ENCODE data around the gene AP5S1. TPM values are rescaled to one million over a fixed set of nuclear protein-coding genes. Genes with fewer than 3 reads are reported as not detected.

Gene AP5S1
- total and polyA plus RNA-seq, 2 of the 13 experiments (the other 11 are each of a cell fraction or from before 2014, with no cell fraction given): 7.9 to 23.2 TPM

DNA sequence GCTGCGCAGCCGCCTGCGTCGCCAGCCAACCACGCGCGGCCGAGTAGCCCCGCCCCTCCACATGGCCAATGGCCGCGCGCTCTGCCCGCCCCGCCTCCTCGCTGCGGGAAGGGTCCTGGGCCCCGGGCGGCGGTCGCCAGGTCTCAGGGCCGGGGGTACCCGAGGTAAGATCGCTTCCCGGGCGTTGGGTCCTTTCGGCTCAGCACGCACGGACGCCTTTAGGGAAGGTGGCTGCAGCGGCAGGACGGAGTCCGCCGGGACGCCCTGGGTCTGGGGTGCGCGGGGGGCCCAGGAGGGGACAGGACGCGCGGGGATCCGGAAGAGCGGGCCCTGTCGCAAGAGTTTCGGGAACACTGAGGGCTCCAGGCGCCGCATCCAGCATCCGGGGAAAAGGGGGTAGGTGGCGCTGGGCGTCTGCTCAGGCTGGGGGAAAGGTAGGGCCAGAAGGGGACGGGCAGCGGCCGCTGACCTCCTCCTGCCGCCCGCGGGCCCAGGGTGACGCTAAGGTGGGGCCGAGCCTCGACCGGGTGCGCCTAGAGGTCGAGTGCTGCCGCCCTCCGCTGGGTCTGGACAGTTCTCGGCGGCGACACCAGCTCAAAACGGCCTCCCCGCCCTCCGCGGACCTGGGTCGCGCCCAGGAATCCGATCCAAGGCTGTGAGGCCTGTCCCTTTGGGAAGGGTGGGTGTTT is 26.5 kb downstream of the AP5S1 start, which contains the start of gene MAVS:
Gene MAVS (plus strand): TSS at position 95 of the 689 bp plus-strand sequence. CDS start 7,791 bp downstream, outside the sequence.
- Histone ChIP-seq H3K9me3 (ENCODE audit: low read length) (no peaks in the 10 kb centered on the region), H3K4me2 (ENCODE audit: low read depth, low read length) (peak within 1 kb of the TSS; percentile 89), H3K79me2 (ENCODE audit: insufficient read depth, low read length) (peaks cover 25% of the 10 kb centered on the region), H3K27ac (ENCODE audit: extremely low read length, insufficient read depth, low read length) (peak within 1 kb of the TSS; percentile 91), H3K9ac (ENCODE audit: insufficient read depth, low read depth, low read length) (peak within 1 kb of the TSS; percentile 98), H3K4me1 (ENCODE audit: insufficient read depth, low read length) (peaks cover 50% of the 10 kb centered on the region), H2AFZ (ENCODE audit: low read length) (no peak within 1 kb of the TSS), H3K36me3 (replicated peaks in 1 of 2; ENCODE audit: control insufficient read depth in 1 of 2, insufficient read depth in 2 of 2, low read length in 2 of 2) (no peaks in the 10 kb centered on the region; a peak in 1 of 5 replicates), H4K20me1 (ENCODE audit: insufficient read depth, low read length) (peaks cover 4% of the 10 kb centered on the region; the same call in 1 of the 2 replicates), H3K4me3 (replicated peaks in 1 of 3; ENCODE audit: insufficient read depth in 1 of 3, low read depth in 2 of 3, low read length in 3 of 3) (peak within 1 kb of the TSS; percentile 78 to 97 (median 96)), H3K27me3 (ENCODE audit: control insufficient read depth in 1 of 2, insufficient read depth in 2 of 2, low read length in 2 of 2) (no peaks in the 10 kb centered on the region; a peak in 1 of 5 replicates)
- ChIA-PET POLR2A (interaction anchor here (1.0 to 2.0 kb wide), 11 partner anchors 8 to 83 kb away, joined by 3 to 15 read pairs (median 4); partner anchors contain the start of genes ADISSP and AP5S1), CTCF (ENCODE audit: low intra/inter-chr PET ratio, low total read pairs) (interaction anchor here (0.9 kb wide), 1 partner anchor 8 kb away, joined by 4 read pairs; no protein-coding TSS in a partner anchor)
- no TSS peak for BruUV-seq (replicated peaks)
- DNase-seq (ENCODE audit: low spot score) (peak; percentile 90), ATAC-seq (peak; percentile 96), FAIRE-seq (no peak)
- in situ Hi-C loops (cut with HindIII; ENCODE audit: extremely low pct_ligation_motif_present, low pct_unique_long_range_greater_than_20kb): loop anchor here (5.0 kb wide), 1 partner anchor 60 kb away; the partner anchor contains the start of gene CENPB
- intact Hi-C loops (cut with micrococcal nuclease; ENCODE audit: unreplicated experiment): loop anchor here (1.0 to 2.0 kb wide), 2 partner anchors 27 to 60 kb away; partner anchors contain the start of genes AP5S1 and CENPB
- WGBS (ENCODE audit: low lambda C conversion rate): under 1% methylated on average over 47 of the region's 72 CpGs
- no peak for TF ChIP-seq SOX6 (IDR thresholded peaks at IDR 0.05)
- peak; percentile 76 for TF ChIP-seq SOX6 (CRISPR knock-in tag; IDR thresholded peaks at IDR 0.05)
- TF ChIP-seq IRX3 (CRISPR knock-in tag; IDR thresholded peaks at IDR 0.05; ENCODE audit: borderline replicate concordance, low read depth): peak; percentile 94; the same call in 1 of the 2 replicates
- peak; percentile 42; the same call in 1 of the 2 replicates for TF ChIP-seq TP53 (CRISPR knock-in tag; conservative IDR thresholded peaks at IDR 0.05)
- peak; percentile 96; the same call in 1 of the 2 replicates for TF ChIP-seq ZSCAN31 (CRISPR knock-in tag; IDR thresholded peaks at IDR 0.05; ENCODE audit: low read depth)
- peak; percentile 80 for TF ChIP-seq PITX1 (CRISPR knock-in tag; IDR thresholded peaks at IDR 0.05)
- TF ChIP-seq HMGA1 (CRISPR knock-in tag; conservative IDR thresholded peaks at IDR 0.05): no peak
- TF ChIP-seq NFE2 (CRISPR knock-in tag; IDR thresholded peaks at IDR 0.05): no peak
- TF ChIP-seq ZNF660 (CRISPR knock-in tag; IDR thresholded peaks at IDR 0.05; ENCODE audit: borderline replicate concordance, low read depth): peak; percentile 10; the same call in 1 of the 2 replicates
- TF ChIP-seq ZNF354B (CRISPR knock-in tag; IDR thresholded peaks at IDR 0.05): peak; percentile 73
- TF ChIP-seq TCF12 (IDR thresholded peaks at IDR 0.05): no peak
- peak; percentile 89 for TF ChIP-seq TCF12 (CRISPR knock-in tag; IDR thresholded peaks at IDR 0.05)
- TF ChIP-seq RFXAP (CRISPR knock-in tag; IDR thresholded peaks at IDR 0.05; ENCODE audit: borderline replicate concordance): peak; percentile 92
- TF ChIP-seq KAT2B (IDR thresholded peaks at IDR 0.05; ENCODE audit: borderline replicate concordance, low read depth, low read length): no peak
- TF ChIP-seq, protein P1, sequence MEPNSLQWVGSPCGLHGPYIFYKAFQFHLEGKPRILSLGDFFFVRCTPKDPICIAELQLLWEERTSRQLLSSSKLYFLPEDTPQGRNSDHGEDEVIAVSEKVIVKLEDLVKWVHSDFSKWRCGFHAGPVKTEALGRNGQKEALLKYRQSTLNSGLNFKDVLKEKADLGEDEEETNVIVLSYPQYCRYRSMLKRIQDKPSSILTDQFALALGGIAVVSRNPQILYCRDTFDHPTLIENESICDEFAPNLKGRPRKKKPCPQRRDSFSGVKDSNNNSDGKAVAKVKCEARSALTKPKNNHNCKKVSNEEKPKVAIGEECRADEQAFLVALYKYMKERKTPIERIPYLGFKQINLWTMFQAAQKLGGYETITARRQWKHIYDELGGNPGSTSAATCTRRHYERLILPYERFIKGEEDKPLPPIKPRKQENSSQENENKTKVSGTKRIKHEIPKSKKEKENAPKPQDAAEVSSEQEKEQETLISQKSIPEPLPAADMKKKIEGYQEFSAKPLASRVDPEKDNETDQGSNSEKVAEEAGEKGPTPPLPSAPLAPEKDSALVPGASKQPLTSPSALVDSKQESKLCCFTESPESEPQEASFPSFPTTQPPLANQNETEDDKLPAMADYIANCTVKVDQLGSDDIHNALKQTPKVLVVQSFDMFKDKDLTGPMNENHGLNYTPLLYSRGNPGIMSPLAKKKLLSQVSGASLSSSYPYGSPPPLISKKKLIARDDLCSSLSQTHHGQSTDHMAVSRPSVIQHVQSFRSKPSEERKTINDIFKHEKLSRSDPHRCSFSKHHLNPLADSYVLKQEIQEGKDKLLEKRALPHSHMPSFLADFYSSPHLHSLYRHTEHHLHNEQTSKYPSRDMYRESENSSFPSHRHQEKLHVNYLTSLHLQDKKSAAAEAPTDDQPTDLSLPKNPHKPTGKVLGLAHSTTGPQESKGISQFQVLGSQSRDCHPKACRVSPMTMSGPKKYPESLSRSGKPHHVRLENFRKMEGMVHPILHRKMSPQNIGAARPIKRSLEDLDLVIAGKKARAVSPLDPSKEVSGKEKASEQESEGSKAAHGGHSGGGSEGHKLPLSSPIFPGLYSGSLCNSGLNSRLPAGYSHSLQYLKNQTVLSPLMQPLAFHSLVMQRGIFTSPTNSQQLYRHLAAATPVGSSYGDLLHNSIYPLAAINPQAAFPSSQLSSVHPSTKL (CRISPR knock-in tag; IDR thresholded peaks at IDR 0.05): peak; percentile 50; the same call in 1 of the 2 replicates
- TF ChIP-seq ZNF296 (CRISPR knock-in tag; conservative IDR thresholded peaks at IDR 0.05): no peak
- TF ChIP-seq ZNF674 (CRISPR knock-in tag; IDR thresholded peaks at IDR 0.05; ENCODE audit: low read depth): peak; percentile 79; the same call in 1 of the 2 replicates
- TF ChIP-seq POLR2A (IDR thresholded peaks at IDR 0.05; ENCODE audit: insufficient read depth in 1 of 2, low read depth in 2 of 2, low read length in 2 of 2): peak; percentile 96 to 98
- TF ChIP-seq ONECUT2 (CRISPR knock-in tag; IDR thresholded peaks at IDR 0.05): no peak
- peak; percentile 84; the same call in 1 of the 2 replicates for TF ChIP-seq ZNF569 (CRISPR knock-in tag; IDR thresholded peaks at IDR 0.05; ENCODE audit: borderline replicate concordance)
- TF ChIP-seq KDM1A (CRISPR knock-in tag; IDR thresholded peaks at IDR 0.05): no peak
- TF ChIP-seq RBM22 (optimal IDR thresholded peaks at IDR 0.05; ENCODE audit: low read length): no peak

Data from HepG2 (cell line).